Stimulated activated CD4-positive, alpha-beta T cell treated with anti-CD3 and anti-CD28 coated beads, Interleukin-12 subunit alpha, Interleukin-12 subunit beta, amount 100 ng/mL, for 24 hours (primary cell): ENCODE results near the gene SCYL2.
"Not testable (repeated sequence)": the region's sequence is repeated elsewhere in the genome, so short reads cannot be mapped to it uniquely, and the experiment has no call there.

ENCODE experiments used
- DNase-seq, 2 experiments: peaks; one replicate each; pipeline ENCODE4 v3.0.0-alpha.2; 2020; ENCODE audit warnings: low read depth in 2 of 2

The SCYL2 gene, protein sequence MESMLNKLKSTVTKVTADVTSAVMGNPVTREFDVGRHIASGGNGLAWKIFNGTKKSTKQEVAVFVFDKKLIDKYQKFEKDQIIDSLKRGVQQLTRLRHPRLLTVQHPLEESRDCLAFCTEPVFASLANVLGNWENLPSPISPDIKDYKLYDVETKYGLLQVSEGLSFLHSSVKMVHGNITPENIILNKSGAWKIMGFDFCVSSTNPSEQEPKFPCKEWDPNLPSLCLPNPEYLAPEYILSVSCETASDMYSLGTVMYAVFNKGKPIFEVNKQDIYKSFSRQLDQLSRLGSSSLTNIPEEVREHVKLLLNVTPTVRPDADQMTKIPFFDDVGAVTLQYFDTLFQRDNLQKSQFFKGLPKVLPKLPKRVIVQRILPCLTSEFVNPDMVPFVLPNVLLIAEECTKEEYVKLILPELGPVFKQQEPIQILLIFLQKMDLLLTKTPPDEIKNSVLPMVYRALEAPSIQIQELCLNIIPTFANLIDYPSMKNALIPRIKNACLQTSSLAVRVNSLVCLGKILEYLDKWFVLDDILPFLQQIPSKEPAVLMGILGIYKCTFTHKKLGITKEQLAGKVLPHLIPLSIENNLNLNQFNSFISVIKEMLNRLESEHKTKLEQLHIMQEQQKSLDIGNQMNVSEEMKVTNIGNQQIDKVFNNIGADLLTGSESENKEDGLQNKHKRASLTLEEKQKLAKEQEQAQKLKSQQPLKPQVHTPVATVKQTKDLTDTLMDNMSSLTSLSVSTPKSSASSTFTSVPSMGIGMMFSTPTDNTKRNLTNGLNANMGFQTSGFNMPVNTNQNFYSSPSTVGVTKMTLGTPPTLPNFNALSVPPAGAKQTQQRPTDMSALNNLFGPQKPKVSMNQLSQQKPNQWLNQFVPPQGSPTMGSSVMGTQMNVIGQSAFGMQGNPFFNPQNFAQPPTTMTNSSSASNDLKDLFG

DNA sequence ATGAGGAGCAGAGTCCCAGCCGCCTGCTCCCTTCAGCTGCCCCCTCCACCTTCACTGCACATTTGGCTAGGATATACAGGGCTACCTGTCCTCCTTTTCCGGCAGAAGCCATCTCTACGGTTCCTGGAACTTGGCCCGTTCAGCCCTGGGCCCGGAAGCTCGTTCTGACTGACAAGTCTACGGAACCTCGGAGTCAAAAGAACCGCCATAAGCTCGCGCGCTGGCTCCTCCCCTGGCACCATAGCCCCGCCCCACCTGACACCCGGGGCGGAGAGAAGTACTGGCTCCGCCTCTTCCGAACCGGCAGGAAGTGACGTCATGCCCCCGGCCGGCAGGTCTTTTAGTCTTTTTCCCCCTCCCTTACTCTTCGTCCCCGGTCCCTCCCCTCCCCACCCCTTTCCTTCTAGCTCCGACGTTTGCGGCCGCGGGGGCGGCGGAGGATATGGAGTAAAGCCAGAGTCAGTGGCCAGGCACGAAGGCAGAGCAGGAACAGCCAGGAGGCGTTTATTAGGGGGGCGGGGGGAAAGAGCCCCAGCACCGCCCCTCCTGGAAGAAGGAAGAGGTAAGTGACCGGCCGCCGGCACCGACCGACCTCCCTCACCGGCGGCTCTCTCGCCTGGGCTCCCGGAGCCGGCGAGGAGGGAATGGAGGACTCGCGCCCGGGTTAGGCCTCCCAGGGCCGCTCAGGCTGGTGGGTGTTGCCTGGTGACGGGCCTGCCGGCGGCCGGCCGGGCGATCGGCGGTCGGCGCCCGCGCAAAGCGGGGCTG is at the start of gene SCYL2, which contains the start of gene DEPDC4:
TSS of gene SCYL2 (plus strand) at position 343 of the 768 bp plus-strand sequence. CDS start 15,794 bp downstream, outside the sequence.
TSS of gene DEPDC4 (minus strand) at position 245 of the 768 bp plus-strand sequence. CDS start at position 242, 3 bp downstream.
- peak; percentile 84 to 85 for DNase-seq

DNA sequence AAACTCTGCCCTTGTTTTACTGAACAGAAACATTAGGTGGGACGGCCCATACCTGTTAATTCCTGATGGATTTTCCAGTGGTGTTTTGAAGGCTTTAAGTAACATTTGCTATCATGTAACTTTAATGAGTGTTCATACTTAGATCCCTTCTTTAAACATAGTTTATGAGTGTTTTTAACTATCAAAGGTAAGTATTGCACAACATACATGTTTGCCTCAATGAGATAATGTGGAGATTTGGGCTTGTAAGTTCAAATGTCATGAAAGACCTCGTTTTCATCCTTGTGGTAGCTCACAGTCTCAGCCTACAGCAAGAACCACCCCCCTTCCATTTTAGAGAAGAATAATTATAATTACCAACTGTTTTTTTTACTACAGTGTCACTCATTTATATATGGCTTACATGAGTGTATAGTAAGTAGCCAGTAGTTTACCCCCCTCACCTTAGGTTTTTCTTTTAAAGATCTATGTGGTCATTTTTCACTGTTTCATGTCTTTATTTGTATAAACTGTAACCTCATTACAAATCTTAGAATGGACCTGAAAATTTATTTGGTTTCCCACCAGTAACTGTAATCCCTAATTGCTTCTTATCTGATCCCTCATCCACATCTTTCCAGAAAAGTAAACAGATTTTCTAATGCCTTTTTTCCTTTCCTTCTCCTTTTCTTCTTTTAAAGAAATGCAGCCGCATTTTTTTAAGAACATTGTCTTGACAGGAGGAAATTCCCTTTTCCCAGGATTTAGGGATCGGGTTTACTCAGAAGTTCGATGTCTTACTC is 47.5 kb upstream of the SCYL2 start:
- no peak for DNase-seq

- no peak for DNase-seq
Measured at GRCh38 chr12:100221523-100221922, 45.5 kb upstream of the SCYL2 start.

DNA sequence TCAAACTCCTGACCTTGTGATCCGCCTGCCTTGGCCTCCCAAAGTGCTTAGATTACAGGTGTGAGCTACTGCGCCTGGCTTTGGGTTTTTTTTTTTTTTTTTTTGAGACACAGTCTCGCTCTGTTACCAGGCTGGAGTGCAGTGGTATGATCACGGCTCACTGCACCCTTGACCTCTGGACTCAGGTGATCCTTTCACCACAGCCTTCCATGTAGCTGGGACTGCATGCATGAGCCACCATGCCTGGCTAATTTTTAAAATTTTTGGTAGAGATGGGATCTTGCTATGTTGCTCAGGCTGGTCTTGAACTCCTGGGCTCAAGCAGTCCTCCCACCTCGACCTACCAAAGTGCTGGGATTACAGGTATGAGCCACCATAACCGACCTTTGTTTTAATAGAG is 44.8 kb upstream of the SCYL2 start:
- DNase-seq = not testable (repeated sequence)

DNA sequence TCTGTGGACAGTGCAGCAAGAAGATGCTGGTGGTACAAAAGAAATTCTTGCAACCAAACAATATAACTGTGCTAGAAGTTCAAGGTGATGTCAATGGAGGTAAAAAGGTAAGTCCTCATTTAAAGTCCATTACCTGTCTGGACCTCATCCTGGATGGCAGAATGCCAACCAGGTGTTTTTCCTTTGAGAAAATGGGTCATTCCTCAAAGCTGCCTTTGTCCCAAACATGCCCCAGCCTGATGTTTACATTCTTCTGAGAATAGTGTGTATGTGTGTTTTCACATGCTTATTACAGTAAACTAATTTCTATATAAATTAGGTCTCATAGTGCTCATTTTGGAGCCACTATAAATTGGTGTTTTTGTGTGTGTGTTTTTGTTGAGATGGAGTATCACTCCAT is 41.5 kb upstream of the SCYL2 start:
- DNase-seq = no peak

GRCh38 chr12:100229036-100229635 is 37.8 kb upstream of the SCYL2 start:
- DNase-seq = no peak

- no peak for DNase-seq
Measured at GRCh38 chr12:100229876-100230275, 37.1 kb upstream of the SCYL2 start.

DNA sequence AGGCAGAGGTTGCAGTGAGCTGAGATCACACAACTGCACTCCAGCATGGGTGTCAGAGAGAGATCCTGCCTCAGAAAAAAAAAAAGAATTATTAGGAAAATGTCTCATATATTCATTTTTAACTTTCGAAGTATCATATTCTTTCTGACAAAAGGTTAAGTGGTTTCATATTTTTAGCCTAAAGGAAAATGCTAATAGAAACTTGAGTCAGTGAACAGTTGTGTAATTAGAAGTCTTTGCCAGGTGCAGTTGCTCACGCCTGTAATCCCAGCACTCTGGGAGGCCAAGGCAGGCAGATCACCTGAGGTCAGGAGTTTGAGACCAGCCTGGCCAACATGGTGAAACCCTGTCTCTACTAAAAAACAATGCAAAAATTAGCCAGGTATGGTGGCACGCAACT is 35.1 kb upstream of the SCYL2 start:
- not testable (repeated sequence) for DNase-seq

DNA sequence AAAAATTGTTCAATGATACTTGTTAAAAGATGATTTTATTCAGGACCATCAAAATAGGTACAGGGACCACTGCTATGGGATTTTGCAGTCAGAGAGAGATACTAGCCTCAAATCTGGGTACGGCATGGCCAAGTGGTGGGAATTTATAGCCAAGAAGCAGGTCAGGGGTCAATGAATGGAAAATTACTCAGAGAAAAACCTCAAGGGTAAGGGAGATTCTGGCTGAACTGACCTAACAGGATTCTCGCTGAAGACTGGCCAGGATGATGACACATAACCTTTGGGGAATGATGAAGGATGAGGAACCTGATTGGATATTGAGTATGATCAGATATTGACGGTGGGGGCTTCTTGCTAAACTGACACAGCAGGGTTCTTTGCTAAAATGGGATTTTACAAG is 32.8 kb upstream of the SCYL2 start:
- DNase-seq = no peak

- no peak for DNase-seq
Measured at GRCh38 chr12:100234591-100235304, 32.2 kb upstream of the SCYL2 start.

GRCh38 chr12:100238801-100239200 is 28.2 kb upstream of the SCYL2 start:
- no peak for DNase-seq

- DNase-seq = no peak
Measured at GRCh38 chr12:100239589-100239988, 27.4 kb upstream of the SCYL2 start.

DNA sequence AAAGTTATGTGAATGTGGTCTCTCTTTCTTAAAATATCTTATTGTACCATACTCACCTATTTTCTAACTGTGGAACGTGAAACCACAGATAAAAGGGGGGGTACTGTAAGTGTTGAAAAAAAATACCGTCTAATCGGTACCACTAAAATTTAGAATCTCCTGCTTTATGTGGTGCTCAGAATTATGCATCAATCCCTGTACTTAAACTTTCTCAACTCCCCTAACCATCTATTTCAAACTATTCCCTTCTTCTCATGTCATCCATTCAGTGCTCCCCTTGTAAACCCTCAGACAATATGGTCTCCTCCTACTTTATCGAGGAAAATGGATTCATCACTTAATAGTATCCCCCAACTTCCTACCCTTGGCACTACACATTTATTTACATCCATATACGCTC is 23.8 kb upstream of the SCYL2 start:
- DNase-seq = no peak

DNA sequence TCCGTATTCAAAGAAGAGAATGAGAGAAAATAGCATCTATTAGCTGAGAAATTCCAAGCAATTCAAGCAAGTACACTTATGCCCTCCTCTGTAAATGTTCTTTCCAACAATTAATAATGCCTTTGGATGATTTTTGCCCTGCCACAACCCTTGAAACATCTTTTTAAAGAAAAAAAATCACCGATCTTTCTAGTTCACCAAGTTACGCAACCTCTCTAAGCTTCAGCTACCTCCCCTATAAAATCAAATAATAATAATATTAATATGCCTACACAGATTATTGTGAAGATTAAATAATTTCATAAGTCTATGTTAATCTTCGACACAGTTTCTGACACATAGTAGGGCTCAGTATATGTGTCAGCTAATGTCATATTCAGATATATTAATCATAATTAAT is 19.2 kb upstream of the SCYL2 start:
- DNase-seq = no peak

GRCh38 chr12:100248886-100249285 is 18.1 kb upstream of the SCYL2 start:
- no peak for DNase-seq

- no peak for DNase-seq
Measured at GRCh38 chr12:100249941-100250340, 17.0 kb upstream of the SCYL2 start.

- no peak for DNase-seq
Measured at GRCh38 chr12:100251917-100252316, 15.1 kb upstream of the SCYL2 start.

- DNase-seq = no peak
Measured at GRCh38 chr12:100253437-100253836, 13.5 kb upstream of the SCYL2 start.

GRCh38 chr12:100254876-100255275 is 12.1 kb upstream of the SCYL2 start:
- DNase-seq = no peak

GRCh38 chr12:100258127-100258526 is 8.8 kb upstream of the SCYL2 start:
- DNase-seq = no peak
